HG03135 (cell line): ENCODE data around the gene PITPNB.

Source experiments
- ATAC-seq: cut with Tn5 transposase; IDR thresholded peaks from one replicate; pipeline ENCODE4 v1.9.1; 2021; ENCODE audit warnings: mild to moderate bottlenecking, moderate library complexity; ENCODE audit not compliant: unreplicated experiment

The PITPNB gene

DNA sequence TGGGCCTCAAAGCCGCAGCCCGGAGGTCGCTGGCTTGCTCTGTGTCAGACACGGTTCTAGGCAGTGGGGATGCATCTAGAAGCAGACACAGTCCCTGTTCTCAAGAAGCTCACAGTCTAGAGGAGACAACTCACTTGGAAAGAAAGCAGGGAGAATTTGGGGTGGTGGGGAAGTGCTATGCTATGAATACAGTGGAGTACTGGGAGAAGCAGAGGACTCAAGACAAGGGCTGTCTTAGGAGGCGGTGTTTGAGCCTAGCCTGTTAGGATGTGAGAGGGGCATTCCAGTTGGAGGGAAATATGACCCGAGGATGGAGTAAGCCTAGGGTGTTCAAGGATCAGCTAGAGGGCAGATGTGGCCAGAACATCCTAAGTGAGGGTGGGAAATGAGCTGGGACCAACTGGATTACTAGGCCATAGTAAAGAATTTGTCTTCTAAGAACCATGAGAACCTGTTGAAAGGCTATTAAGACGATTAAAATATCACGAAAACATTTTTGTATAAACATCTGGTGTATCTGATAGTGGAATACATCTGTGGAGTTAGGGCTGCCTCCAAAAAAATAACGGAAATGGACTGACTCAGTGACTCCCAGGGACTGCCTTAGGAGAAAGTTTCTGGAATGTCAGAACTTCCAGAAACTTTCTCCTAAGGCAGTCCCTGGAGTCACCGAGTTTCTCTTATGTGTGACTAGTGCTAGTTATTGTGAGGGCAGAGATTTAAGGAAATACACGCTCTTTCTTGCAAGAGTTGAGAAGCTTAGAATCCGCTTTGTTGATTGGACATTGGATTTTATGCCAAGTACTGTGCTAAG, 1.1 kb upstream of the PITPNB start:
- peak; percentile 33 for ATAC-seq

DNA sequence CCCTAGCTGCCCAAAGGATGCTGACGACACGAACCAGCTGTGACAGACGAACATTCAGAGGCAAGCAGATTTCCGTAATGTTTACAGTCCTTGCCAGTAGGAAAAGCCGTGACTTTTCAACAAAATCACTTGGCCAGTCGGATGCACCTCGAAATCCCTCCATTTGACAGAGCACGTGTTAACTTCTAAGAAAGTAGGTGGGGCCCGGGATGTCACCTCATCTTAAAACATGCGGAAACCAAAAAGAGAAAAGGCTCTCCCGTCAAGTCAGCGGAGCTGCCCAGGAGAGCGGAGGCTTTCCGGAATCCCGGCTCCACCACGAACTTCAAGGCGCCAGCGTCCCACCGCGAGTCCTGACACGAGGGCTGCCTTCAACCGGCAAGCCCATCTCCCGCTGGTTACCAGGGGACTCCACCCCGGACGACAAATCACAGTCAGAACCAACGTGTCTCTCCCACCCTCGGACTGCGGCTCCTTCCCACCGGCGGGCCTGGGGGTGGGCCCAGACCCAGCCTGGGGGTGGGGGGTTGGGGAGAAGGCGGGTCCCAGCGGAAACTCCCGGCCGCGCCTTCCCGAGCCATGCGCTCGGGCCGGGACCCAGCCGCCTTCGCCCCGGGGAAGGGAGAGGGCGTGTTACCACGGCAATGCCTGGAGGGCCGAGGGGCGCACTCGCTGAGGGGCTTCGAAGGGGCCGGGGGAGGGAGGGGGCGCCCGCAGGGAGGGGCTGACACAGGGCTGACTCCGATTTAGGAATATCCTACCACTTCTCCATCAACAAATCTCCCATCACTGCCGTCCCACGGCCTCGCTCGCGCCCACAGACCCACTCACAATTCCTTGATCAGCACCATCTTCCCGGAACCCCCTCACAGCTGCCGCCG, 475 bp downstream of the PITPNB start:
- peak; percentile 26 for ATAC-seq

DNA sequence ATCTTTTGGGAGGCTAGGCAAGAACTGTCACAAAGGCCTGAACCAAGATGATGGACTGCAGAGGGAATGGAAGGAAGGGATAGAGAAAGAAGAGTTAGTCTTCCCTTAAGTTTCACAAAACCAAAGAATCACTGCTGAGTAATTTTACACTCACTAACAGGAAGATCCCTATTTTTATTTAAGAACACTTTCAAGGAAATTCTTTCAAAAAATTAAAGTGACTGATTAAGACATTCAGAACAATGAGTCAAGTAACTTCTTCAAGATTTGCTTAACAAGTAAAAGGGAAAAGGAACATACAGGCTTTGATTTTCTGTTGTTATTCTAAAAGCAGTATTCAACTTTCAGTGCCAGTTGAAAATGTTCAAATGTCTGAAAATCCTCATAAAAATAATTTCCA, 3.1 kb downstream of the PITPNB start:
- no peak for ATAC-seq

DNA sequence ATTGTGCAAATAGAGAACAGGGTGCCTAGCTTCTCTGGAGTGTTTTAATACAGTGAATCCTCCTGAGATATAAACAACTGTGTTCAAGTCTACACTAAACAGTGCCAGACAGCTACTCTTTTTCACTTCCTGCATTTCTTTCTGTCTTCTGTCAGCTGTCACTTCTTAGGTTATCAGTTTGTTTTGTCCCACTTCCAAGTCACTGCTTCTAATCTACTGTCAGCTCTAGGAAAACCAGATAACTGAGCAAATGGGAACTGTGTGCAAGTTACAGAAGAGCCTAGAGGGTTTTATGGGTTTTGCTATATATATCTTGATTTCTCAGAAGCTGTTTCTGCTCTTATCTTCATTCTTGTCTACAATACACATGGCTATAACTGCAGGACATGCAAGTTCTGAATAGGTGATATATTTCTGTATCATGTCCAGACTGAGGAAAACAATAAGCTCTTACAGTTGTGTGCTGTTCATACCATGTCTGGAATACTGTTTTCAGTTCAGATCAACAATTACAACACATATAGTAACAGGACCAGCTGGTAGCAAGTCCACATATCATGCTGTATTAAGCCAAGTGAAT, 5.8 kb downstream of the PITPNB start:
- ATAC-seq: no peak

DNA sequence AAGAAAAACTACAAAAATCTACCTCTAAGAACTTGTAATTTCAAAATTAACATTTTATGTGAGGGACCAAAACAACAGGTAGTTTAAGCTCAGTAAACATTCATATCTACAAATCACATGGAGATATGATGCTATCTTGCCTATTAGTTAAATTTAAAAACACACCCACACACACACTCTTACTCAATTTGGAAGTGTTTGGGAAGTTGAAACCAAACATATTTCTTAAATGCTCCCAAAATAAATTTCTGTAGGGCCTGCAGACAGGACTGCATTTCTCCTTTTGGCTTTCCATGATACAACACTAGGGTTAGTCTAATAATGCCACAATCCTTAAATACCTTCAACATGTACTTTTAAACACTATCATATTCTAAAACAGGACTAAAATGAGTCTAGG, 7.0 kb downstream of the PITPNB start:
- ATAC-seq: no peak

DNA sequence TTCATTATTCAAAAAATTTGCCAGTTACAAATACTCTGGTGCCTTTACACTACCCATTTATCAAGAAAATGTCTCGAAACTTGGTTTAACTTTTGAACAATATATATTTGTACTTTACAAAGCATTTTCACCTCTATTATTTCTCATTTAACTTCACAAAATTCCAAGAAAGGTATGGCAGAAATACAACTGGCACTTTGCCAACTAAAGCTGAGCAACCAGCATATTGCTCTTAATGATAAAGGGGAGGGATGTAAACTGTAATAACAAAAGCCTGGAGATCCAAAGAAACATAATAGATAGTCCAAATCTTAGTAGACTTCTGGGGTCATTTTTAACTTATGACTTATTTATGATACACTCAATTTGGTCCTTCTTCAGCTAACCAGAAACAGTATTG, 7.7 kb downstream of the PITPNB start:
- ATAC-seq: no peak

DNA sequence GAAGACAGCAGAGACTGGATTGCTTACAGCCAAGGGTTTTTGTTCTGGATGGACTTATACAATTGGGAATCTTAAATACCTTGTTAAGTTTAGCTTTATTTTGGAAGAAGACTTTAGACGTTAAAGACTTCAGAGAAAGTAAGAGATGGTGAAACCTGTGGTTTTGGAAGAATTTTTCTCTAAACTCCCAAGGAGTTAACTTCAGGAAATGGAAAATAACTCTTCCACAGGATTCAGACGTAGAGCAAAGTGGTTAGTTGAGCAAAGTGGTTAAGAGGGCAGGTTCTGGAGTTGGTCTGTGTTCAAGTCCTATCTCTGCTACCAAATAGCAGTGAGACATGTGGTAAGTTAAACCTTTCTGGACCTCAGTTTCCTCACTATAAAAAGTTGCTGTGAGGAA, 12.8 kb downstream of the PITPNB start:
- no peak for ATAC-seq

DNA sequence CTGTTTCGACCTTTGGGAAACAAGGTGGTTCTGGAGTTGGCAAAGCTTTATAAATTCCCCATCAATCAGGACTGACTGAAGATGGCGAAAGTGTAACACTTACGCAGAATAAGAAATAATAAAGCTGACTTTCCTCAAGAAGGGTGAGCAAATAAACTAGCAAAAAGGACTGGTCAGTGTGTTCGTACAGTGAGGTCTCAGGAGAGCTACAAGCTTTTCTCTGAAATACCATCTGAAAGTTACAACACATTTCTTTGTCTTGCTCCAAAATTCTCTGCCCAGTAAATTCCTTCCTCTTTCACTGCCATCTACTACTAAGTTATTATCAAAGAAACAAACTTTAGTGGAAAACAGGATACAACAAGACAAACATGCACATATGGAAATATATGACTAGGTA, 13.4 kb downstream of the PITPNB start:
- ATAC-seq: no peak

DNA sequence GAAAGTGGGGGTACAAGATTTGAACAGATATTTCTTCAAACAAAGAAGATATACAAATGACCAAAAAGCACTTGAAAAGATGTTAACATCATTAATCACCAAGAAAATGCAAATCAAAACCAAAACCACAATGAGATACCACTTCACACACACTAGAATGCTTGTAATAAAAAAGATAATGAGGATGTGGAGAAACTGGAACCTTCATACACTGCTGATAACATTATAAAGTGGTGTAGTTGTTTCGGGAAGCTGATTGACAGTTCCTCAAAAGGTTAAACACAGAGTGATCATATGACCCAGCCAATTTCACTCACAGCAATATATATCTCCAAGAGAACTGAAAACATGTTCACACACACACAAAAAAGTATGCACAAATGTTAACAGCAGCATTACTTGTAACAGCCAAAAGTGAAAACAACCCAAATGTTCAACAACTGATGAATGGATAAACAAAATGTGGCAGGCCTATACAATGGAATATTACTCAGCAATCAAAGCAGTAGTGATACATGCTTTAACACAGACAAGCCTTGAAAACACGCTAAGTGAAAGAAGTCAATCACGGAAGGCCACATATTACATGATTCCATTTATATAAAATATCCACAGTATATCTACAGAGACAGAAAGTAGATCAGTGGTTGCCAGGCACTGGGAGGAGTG, 15.1 kb downstream of the PITPNB start:
- ATAC-seq: no peak

DNA sequence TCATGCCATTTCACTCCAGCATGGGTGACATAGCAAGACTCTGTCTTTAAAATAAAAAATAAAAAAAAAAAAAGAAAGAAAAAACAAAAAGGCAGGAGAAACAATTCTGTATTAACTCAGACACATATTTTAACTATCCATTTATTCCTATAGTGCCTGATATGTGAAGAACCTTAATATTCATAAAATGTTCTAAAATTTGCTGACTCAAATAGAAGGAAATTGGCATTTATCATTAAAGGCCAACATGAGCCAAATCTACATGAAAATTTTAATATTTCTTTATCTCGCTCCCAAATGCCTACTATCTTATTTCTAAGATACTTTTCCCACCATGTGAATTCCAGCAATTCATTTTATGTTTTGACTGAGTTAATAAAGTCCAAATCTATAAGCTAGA, 18.9 kb downstream of the PITPNB start:
- ATAC-seq: no peak

DNA sequence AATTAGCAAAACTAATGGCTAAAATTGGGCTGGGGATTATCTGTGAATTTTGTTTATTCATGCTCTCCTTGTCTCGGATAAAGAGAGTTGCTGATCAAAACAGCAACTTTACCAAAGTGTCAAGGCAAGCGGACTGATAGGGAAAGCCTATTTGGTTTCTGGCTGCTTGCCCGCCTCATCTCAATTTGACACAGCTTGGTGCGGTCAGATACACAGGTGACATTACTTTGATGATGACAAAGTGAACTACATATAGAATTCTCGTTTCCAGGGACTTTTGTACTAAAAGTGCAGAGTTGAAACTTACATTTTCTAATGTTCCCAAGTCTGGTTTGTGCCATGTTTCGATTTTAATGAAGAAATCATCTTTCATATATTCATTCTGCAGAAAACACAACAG, 22.8 kb downstream of the PITPNB start:
- peak; percentile 33 for ATAC-seq

DNA sequence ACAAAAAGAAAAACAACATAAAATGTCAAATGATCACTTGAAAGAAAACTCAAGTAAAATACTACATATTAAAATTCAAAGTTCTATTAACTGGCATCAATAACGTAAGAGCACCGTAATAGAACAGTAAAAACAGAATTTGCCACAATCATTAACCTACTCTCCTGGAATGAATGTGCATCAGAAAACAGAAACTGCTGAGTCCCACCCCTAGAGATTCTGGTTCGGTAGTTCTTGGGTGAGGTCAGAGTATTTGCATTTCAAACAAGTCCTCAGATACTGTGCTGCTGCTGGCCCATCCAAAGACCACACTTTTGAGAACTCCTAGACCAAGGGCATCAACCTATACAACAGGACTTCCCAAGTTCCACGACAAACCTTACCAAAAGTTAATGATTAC, 23.5 kb downstream of the PITPNB start:
- peak; percentile 88 for ATAC-seq

DNA sequence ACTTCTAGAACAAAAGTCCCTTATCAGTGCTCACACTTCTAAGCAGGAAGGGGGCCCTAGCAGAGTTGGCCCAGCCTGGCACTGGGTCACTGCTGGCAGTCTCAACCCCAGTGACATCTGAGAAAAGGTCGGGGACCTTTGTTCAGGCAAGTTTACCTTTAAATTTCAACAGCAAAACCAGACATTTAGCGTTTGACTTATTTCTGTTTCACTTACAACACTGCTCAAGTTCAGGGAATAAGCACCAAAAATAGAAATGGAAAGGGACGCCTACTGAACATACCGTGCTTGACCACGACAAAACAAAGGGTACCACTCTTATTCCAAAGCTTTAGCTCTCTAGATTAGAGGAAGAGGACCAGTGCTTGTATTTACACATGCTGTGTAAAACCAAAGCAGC, 26.2 kb downstream of the PITPNB start:
- ATAC-seq: no peak

DNA sequence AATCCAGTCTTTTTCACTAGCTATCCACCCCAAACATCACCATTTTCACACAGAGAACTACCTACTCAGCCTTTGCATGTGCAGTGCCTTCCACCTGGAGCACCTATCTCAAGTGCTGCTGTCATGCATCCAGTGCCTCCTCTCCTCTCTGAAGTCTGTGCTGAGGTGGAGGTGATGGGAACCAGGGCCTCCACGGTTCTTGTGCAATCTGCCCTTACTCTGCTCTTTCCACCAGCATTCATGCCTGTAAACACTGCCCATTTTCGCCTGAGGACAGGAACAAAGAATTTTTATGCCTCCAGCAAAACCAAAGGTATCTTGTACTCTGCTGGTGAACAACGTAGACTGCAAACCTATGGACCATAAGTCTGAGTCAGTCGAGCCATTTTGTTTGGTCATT, 27.0 kb downstream of the PITPNB start:
- no peak for ATAC-seq

DNA sequence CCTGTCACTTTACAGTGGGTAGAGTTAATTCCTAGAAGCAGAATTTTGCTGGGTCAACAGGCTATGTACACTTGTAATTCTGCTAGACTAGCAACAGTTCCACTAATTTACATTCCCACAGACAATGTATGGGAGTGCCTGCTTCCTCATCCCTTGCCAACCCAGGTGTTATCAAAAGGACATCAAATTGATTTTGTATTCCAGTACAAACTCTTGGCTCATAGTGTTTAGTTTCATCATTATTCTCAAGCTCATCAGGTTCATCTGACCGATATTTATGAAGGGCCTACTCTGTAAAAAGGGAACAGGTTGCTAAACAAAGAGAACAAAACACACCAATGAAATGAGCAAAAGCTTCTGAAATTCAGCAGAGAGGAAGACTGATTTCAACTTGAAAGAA, 30.7 kb downstream of the PITPNB start:
- ATAC-seq: no peak

DNA sequence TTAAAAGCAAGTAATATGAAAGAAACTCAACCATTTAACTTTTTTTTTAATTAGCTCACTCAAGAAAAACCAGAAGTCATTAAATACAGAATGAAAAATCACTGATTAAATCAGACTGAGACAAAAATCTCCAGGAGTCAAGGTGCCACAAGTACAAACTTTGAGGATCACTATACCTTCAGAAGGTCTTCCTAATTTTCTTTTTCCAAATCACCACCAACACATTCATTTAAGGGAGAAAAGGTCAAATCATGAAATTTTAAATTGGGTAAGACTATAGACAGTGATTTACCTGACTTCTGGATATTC, 32.3 kb downstream of the PITPNB start:
- ATAC-seq: no peak

DNA sequence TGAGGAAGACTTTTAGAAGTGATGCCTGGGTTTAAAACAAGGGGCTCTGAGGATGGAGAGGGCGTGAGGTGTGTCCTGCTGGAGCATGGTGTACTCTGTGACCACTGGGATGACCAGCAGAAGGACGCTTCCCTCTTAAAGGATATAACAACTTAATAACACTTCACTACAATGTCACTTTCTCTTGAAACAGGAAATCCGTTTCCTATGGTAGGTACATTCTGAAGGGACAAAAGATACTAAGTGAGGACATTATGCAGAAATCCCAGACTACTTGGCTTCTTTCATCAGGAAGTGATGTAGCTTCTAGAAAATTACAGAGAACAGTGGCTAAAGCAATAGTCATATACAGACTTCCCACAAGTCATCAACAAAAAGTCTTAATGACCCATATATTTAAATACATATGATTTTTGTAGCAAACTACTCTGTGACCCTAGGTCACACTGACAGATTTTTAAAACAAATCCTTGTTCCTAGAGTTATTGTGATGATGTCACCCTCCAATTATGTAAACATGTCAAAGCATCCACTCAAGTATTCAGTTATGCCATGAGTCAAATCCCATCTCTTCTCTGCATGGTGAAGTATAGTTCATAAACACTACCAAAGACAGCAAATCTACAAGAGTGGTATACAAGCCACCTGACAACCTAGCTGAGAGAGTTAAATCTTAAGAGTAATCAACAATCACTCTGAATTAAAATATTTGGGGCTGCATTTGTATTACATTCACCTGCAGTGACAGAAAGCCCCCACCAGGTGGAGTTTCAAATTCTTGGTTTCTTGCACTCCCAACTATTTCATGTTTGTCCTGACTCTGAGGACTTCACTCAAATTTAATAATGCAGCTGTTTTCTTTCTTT, 32.8 kb downstream of the PITPNB start:
- ATAC-seq: no peak

DNA sequence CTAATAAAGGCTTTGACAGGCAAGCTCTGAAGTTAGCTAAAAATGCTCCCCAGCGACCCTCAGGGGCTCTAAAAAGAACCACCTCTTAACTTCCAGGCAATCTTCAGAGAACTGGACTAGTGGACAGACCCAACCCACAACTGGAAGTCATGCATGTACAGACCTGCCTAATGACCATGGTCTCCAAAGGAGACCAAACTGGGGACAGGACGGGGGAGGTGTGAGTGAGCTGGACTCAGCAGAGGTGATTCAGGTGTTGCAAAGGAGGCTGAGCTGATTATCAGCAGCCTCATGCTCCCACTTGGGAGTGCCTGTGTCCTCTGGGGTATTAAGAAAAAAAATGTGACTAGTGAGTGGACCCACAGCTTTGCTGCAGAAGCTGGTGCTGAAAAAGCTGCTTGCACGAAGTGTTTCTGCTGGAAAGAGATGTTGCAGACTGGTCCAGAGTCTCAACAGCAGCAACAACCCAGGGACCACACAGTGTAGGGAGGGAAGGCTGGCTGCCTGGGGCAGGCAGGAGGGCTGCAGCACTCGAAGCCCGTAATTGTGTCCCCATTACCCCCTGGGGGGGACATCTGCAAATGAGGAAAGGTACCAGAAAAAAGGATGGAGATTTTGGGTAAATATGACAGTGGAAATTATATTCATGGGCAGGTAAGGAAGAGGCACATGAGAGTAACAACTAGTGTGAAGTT, 35.3 kb downstream of the PITPNB start:
- no peak for ATAC-seq

DNA sequence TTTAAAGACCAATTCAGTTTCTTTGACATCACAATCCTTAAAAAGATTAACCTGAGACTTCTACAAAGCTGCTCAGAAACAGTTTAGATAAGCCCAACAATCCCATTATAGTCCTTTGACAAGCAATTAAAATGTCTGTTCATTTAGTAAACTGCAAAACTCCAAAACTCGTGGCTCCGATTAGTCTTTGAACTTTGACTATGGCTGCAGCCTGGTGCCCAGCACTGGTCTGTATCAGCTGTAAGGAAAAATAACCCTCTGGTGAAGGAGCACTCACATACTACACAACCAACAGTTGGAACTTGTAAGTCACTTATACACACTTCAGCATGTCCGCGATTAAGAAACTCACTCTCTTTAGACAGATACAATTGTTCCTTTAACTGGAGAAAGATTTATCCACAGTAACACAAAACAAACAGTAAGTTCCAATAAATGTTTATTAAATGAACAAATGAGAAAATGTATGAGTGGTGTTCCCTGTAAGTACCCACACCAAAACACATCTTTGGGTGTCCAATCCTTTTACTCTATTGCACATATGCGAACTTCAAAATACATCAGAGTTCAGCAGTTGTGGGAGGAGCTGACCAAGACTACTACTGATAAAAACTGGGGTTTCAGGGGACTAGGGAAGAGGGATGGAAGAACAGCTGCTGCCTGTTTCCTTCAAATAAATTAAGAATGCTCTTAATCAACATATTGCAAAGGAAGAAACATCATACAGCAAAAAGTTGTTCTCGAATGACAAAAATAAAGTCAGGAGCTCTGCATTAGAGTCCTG, 36.4 kb downstream of the PITPNB start:
- no peak for ATAC-seq
